ENCODE results near the gene LTC4S. TPM values are rescaled to one million over a fixed set of nuclear protein-coding genes. Genes with fewer than 3 reads are reported as not detected.
"Not testable (repeated sequence)": the region's sequence is repeated elsewhere in the genome, so short reads cannot be mapped to it uniquely, and the experiment has no call there.

The LTC4S gene
- total RNA-seq, 4 donors from 2014 or later: 3.0 to 3.8 (median 3.2) TPM; not detected in 1

- no peaks in the 10 kb centered on the region for H3K9me3 ChIP-seq
- TF ChIP-seq EP300 (IDR thresholded peaks at IDR 0.05; ENCODE audit: low read depth): no peak
- no peak for TF ChIP-seq CTCF (IDR thresholded peaks at IDR 0.05)
- TF ChIP-seq POLR2A (IDR thresholded peaks at IDR 0.05): no peak
- TF ChIP-seq POLR2AphosphoS5 (IDR thresholded peaks at IDR 0.05): no peak
- no peaks in the 10 kb centered on the region for H3K27me3 ChIP-seq
- no peak for DNase-seq
- intact Hi-C loops (cut with DNase I; ENCODE audit: low total_unique reads) (no loop called here), in situ Hi-C loops (cut with MboI; ENCODE audit: low pct_ligation_motif_present in 1 of 4, low pct_unique_long_range_greater_than_20kb in 1 of 4, low sequenced_read_pairs in 3 of 4) (no loop called here)
- H3K4me1 ChIP-seq: peaks cover 2 to 18% (median 12%) of the 10 kb centered on the region in 4 donors
- 94 to 100% methylated on average over 1 to 20 of the region's 20 CpGs for WGBS, 2 donors (ENCODE audit: low coverage in 1 of 2)
- no peak overlapping the region for H3K27ac ChIP-seq
- H3K36me3 ChIP-seq: peaks cover 0 to 78% (median 38%) of the 10 kb centered on the region in 4 donors
- H3K4me3 ChIP-seq: no peak overlapping the region
Observed at GRCh38 chr5:179832039-179832745, 38.4 kb downstream of the LTC4S start.

- H3K4me3 ChIP-seq: no peak overlapping the region
- H3K36me3 ChIP-seq: peaks cover 0 to 85% (median 43%) of the 10 kb centered on the region in 4 donors
- H3K9me3 ChIP-seq: no peaks in the 10 kb centered on the region
- no peaks in the 10 kb centered on the region for H3K27me3 ChIP-seq
- intact Hi-C loops (cut with DNase I; ENCODE audit: low total_unique reads): no loop called here
- H3K4me1 ChIP-seq: peaks cover 0 to 8% (median 3%) of the 10 kb centered on the region in 4 donors
- 92% methylated on average over 23 of the region's 23 CpGs; no CpG with 5 or more reads in 1 of the 2 donors for WGBS, 2 donors (ENCODE audit: low coverage in 1 of 2)
- no peak overlapping the region for H3K27ac ChIP-seq
- DNase-seq: no peak
- no peak for TF ChIP-seq POLR2AphosphoS5 (IDR thresholded peaks at IDR 0.05)
- TF ChIP-seq POLR2A (IDR thresholded peaks at IDR 0.05): no peak
- no peak for TF ChIP-seq CTCF (IDR thresholded peaks at IDR 0.05)
- no peak for TF ChIP-seq EP300 (IDR thresholded peaks at IDR 0.05; ENCODE audit: low read depth)
- in situ Hi-C loops (cut with MboI; ENCODE audit: low pct_ligation_motif_present in 1 of 4, low pct_unique_long_range_greater_than_20kb in 1 of 4, low sequenced_read_pairs in 3 of 4): no loop called here
Observed at GRCh38 chr5:179833056-179833708, 39.4 kb downstream of the LTC4S start.

DNA sequence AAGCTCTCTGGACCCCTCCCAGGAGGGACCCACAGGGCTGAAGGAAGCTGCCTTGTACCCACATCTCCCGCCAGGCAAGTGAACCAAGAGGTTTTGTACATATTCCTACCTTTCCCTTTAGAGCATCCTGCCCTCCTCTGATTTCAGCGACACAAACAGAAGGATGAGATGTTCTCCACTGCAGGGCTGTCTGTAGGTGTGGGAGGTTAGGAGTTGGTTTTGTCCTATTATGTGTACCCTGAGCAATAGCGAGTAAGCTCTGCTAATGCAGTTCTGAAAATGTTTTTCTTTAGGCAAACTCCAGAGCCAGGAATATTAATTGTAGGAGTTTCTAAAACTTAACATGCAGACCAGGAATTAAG, 39.9 kb downstream of the LTC4S start:
- in situ Hi-C loops (cut with MboI; ENCODE audit: low pct_ligation_motif_present in 1 of 4, low pct_unique_long_range_greater_than_20kb in 1 of 4, low sequenced_read_pairs in 3 of 4): no loop called here
- no peak for TF ChIP-seq POLR2AphosphoS5 (IDR thresholded peaks at IDR 0.05)
- no peak for TF ChIP-seq CTCF (IDR thresholded peaks at IDR 0.05)
- no peak for TF ChIP-seq EP300 (IDR thresholded peaks at IDR 0.05; ENCODE audit: low read depth)
- TF ChIP-seq POLR2A (IDR thresholded peaks at IDR 0.05): no peak
- no peak for DNase-seq
- Histone ChIP-seq H3K36me3 (peaks cover 0 to 82% (median 42%) of the 10 kb centered on the region in 4 donors), H3K9me3 (no peaks in the 10 kb centered on the region), H3K4me1 (peaks cover 0 to 8% (median 3%) of the 10 kb centered on the region in 4 donors), H3K27ac (no peak overlapping the region), H3K27me3 (no peaks in the 10 kb centered on the region), H3K4me3 (no peak overlapping the region)
- intact Hi-C loops (cut with DNase I; ENCODE audit: low total_unique reads): no loop called here
- 100% methylated on average over 1 to 3 of the region's 3 CpGs for WGBS, 2 donors (ENCODE audit: low coverage in 1 of 2)

DNA sequence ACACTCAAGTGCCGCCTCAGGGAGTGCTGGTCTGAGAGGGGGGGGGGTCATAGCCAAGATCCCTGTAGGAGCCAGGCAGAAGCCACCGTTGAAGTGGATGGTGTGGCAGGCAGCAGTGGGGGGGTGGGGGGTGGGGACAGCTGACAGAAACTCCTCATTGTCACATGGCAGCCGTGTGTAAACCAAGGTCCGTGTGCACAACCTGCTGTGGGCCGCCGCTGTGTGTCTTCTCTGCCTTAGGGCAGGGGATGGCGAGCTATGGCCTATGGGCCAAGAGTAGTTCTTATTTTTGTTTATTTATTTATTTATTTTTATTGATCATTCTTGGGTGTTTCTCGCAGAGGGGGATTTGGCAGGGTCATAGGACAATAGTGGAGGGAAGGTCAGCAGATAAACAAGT, 40.3 kb downstream of the LTC4S start:
- Histone ChIP-seq H3K4me3 (no peak overlapping the region), H3K27ac (no peak overlapping the region), H3K4me1 (peaks cover 0 to 8% (median 3%) of the 10 kb centered on the region in 4 donors), H3K36me3 (peaks cover 0 to 78% (median 40%) of the 10 kb centered on the region in 4 donors), H3K27me3 (no peaks in the 10 kb centered on the region), H3K9me3 (no peaks in the 10 kb centered on the region)
- 91 to 95% methylated on average over 6 to 8 of the region's 8 CpGs for WGBS, 2 donors (ENCODE audit: low coverage in 1 of 2)
- no peak for TF ChIP-seq POLR2A (IDR thresholded peaks at IDR 0.05)
- TF ChIP-seq CTCF (IDR thresholded peaks at IDR 0.05): no peak
- no peak for TF ChIP-seq EP300 (IDR thresholded peaks at IDR 0.05; ENCODE audit: low read depth)
- no peak for TF ChIP-seq POLR2AphosphoS5 (IDR thresholded peaks at IDR 0.05)
- DNase-seq: no peak
- intact Hi-C loops (cut with DNase I; ENCODE audit: low total_unique reads) (no loop called here), in situ Hi-C loops (cut with MboI; ENCODE audit: low pct_ligation_motif_present in 1 of 4, low pct_unique_long_range_greater_than_20kb in 1 of 4, low sequenced_read_pairs in 3 of 4) (no loop called here)

- in situ Hi-C loops (cut with MboI; ENCODE audit: low pct_ligation_motif_present in 1 of 4, low pct_unique_long_range_greater_than_20kb in 1 of 4, low sequenced_read_pairs in 3 of 4); DNase-seq; H3K27ac ChIP-seq; intact Hi-C loops (cut with DNase I; ENCODE audit: low total_unique reads); H3K4me1 ChIP-seq; H3K27me3 ChIP-seq; H3K4me3 ChIP-seq; H3K9me3 ChIP-seq: not testable (repeated sequence)
- H3K36me3 ChIP-seq: peaks cover 0 to 71% (median 36%) of the 10 kb centered on the region in 4 donors
- 99% methylated on average over 14 of the region's 28 CpGs; no CpG with 5 or more reads in 1 of the 2 donors for WGBS, 2 donors (ENCODE audit: low coverage in 1 of 2)
Observed at GRCh38 chr5:179834871-179835270, 41.1 kb downstream of the LTC4S start.
